Kidney (tissue), 14 donors: ENCODE measurements around the gene FMNL2. TPM values are rescaled to one million over a fixed set of nuclear protein-coding genes. Genes with fewer than 3 reads are reported as not detected.
A peak's percentile ranks its signal among the peaks of the same experiment; 100 is the strongest.

Experiments
- DNase-seq, 5 donors: peaks; one replicate each; pipeline ENCODE4 v3.0.0-alpha.2; 2013 to 2020
- FAIRE-seq: peaks from 2 replicates; lab custom pipeline; 2012; peaks lifted over from hg19 to GRCh38; lab: Jason Lieb, UNC
- H3K27ac ChIP-seq, 2 donors: one replicate each; pipeline ENCODE4 v1.7.0; 2013; ENCODE audit warnings: low read depth in 2 of 2, low read length in 2 of 2, inconsistent platforms in 1 of 2
- H3K27me3 ChIP-seq: one replicate; pipeline ENCODE4 v1.7.1; 2013; ENCODE audit warnings: low read length, inconsistent platforms; ENCODE audit not compliant: control insufficient read depth, insufficient read depth
- H3K36me3 ChIP-seq, 3 donors: one replicate each; pipeline versions ENCODE4 v1.7.0 to v1.7.1; 2013; ENCODE audit warnings: low read length in 3 of 3, control low read depth in 1 of 3, inconsistent platforms in 1 of 3; ENCODE audit not compliant: insufficient read depth in 3 of 3, control insufficient read depth in 2 of 3
- H3K4me1 ChIP-seq, 3 donors: one replicate each; pipeline versions ENCODE4 v1.7.0 to v1.7.1; 2013; ENCODE audit warnings: low read length in 3 of 3, inconsistent platforms in 1 of 3, low read depth in 1 of 3; ENCODE audit not compliant: control insufficient read depth in 2 of 3, insufficient read depth in 2 of 3
- H3K4me3 ChIP-seq, 3 donors: one replicate each; pipeline versions ENCODE4 v1.7.0 to v1.8.1; 2013; ENCODE audit warnings: low read length in 3 of 3, control low read depth in 1 of 3, inconsistent platforms in 1 of 3
- H3K9ac ChIP-seq, 3 donors: one replicate each; pipeline versions ENCODE4 v1.7.0 to v1.7.1; 2013; ENCODE audit warnings: low read length in 3 of 3, control low read depth in 1 of 3, inconsistent platforms in 1 of 3
- H3K9me3 ChIP-seq, 3 donors: one replicate each; pipeline versions ENCODE4 v1.7.0 to v1.7.1; 2013; ENCODE audit warnings: low read length in 3 of 3, control low read depth in 1 of 3, inconsistent platforms in 1 of 3; ENCODE audit not compliant: control insufficient read depth in 2 of 3, insufficient read depth in 1 of 3
- CTCF ChIP-seq: IDR thresholded peaks from 3 replicates; pipeline ENCODE4 v1.5.1; 2012; ENCODE audit warnings: mild to moderate bottlenecking, moderate library complexity, borderline replicate concordance; ENCODE audit not compliant: insufficient read depth; ENCODE audit errors: extremely low read depth
- intact Hi-C: fragments of 100-400 bp; cut with DNase I; formaldehyde crosslinking; loops from one replicate; pipeline ENCODE4 v1.11.1; 2022
- polyA plus RNA-seq: library from polyadenylated mRNA; stranded (reverse); fragments of 350-450 nt; fragmentation: Illumina TruSeq; extraction: RNeasy Lipid Tissue Mini Kit (QIAGEN cat#74804); gene quantifications from one replicate; pipeline ENCODE4 v1.2.3, GENCODE V29; 2014; ENCODE audit warnings: low read depth, low replicate concordance; ENCODE audit not compliant: insufficient read depth
- total RNA-seq: library from RNA; stranded (reverse); fragmentation: NEBNext Ultra II Directional; extraction: Animal tissue kit (Norgen Biotek cat#: 25700); gene quantifications from one replicate; pipeline ENCODE4 v1.2.1, GENCODE V29; 2021
- donor health status: control.
- donor health status: control.
- donor health status: control.
- donor health status: control.
- donor health status: control.
- donor health status: DM: yes; HTN: yes; CAD: no.
- donor health status: Normal renal cell carcinoma (clear cell type).

Gene FMNL2
- total and polyA plus RNA-seq, 2 donors from 2014 or later: 10.7 to 39.1 TPM

DNA sequence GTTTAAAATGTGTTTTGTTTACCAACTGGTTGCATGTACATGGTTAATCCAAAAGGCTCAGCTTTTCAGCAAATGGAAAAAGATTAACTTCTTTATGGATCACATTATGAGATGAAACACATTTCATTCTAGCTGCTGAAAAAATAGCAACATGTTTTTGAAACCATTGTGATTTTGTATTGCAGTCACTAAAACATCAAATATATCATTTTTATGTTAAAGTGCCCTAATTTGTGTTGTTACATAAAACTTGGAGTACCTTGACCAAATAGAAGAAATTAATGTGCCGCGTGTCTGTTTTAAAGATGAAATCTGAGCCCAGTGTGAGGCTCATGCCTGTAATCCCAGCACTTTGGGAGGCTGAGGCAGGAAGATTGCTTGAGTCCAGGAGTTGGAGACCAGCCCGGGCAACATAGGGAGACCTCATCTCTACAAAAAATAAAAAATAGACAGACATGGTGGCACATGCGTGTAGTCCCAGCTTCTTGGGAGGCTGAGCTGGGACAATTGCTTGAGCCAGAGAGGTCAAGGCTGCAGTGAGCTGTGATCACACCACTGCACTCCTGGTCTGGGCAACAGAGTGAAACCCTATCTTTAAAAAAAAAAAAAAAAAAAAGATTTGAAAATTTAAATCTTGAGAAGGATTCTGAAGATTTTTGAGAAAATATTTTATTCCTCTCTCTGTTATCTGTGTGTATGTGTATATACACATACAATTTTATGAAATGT, 96.6 kb downstream of the FMNL2 start:
- Histone ChIP-seq H3K36me3 (no peaks in the 10 kb centered on the region), H3K4me1 (peaks cover 0 to 2% (median 0%) of the 10 kb centered on the region in 3 donors), H3K27ac (peak overlapping the region in 1 of 2 donors; percentile 8), H3K9me3 (no peaks in the 10 kb centered on the region), H3K27me3 (no peaks in the 10 kb centered on the region), H3K4me3 (no peak overlapping the region), H3K9ac (no peak overlapping the region)
- peak; percentile 19 for FAIRE-seq
- intact Hi-C loops: no loop called here
- DNase-seq: no peak
- no peak for TF ChIP-seq CTCF

- intact Hi-C loops: no loop called here
- no peak for FAIRE-seq
These were observed 97.3 kb downstream of the FMNL2 start for GRCh38 chr2:152432206-152432653.

GRCh38 chr2:152432765-152433164, 97.8 kb downstream of the FMNL2 start:
- TF ChIP-seq CTCF: no peak
- Histone ChIP-seq H3K9me3 (no peaks in the 10 kb centered on the region), H3K36me3 (no peaks in the 10 kb centered on the region), H3K27ac (peak overlapping the region in 1 of 2 donors; percentile 2), H3K4me3 (no peak overlapping the region), H3K9ac (no peak overlapping the region), H3K27me3 (no peaks in the 10 kb centered on the region), H3K4me1 (peaks cover 0 to 2% (median 0%) of the 10 kb centered on the region in 3 donors)
- intact Hi-C loops: no loop called here
- no peak for DNase-seq
- FAIRE-seq: no peak

More at GRCh38 chr2:152432206-152432653, 97.3 kb downstream of the FMNL2 start:
- no peaks in the 10 kb centered on the region for H3K36me3 ChIP-seq
- peak in 1 of 5 donors; percentile 60 for DNase-seq
- TF ChIP-seq CTCF: no peak
- H3K9ac ChIP-seq: no peak overlapping the region
- no peak overlapping the region for H3K4me3 ChIP-seq
- H3K27ac ChIP-seq: peak overlapping the region in 1 of 2 donors; percentile 2
- peaks cover 0 to 2% (median 0%) of the 10 kb centered on the region in 3 donors for H3K4me1 ChIP-seq
- H3K27me3 ChIP-seq: no peaks in the 10 kb centered on the region
- no peaks in the 10 kb centered on the region for H3K9me3 ChIP-seq
